ENCODE results near the gene PLCB1.

The PLCB1 gene

GRCh38 chr20:8424010-8424409 lies 291.9 kb downstream of the PLCB1 start:
- Histone ChIP-seq H4K8ac (ENCODE audit: low read depth, low read length) (no peak overlapping the region), H4K91ac (ENCODE audit: low read depth, low read length) (no peak overlapping the region), H2AFZ (ENCODE audit: insufficient read depth, low read length, poor library complexity) (no peak overlapping the region), H3K27me3 (ENCODE audit: insufficient read depth, low read length) (no peaks in the 10 kb centered on the region), H2AK5ac (ENCODE audit: low read length) (no peak overlapping the region), H3K18ac (ENCODE audit: low read length) (no peak overlapping the region), H3K4ac (ENCODE audit: low read depth, low read length) (no peak overlapping the region), H3K27ac (ENCODE audit: low read depth, low read length) (no peak overlapping the region), H2BK5ac (ENCODE audit: low read depth, low read length, poor library complexity) (no peak overlapping the region), H3K4me1 (ENCODE audit: control insufficient read depth in 1 of 2, insufficient read depth in 2 of 2, low read length in 2 of 2) (no peaks in the 10 kb centered on the region), H2BK12ac (ENCODE audit: low read length) (no peak overlapping the region), H3K23ac (ENCODE audit: low read length) (no peak overlapping the region), H3K14ac (ENCODE audit: low read length) (no peak overlapping the region), H3K79me2 (ENCODE audit: control insufficient read depth, insufficient read depth, low read length, poor library complexity) (no peaks in the 10 kb centered on the region), H3K4me3 (ENCODE audit: low read depth, low read length) (no peak overlapping the region), H3K4me2 (ENCODE audit: low read length) (no peak overlapping the region), H3K9me3 (ENCODE audit: insufficient read depth, low read depth, low read length) (no peaks in the 10 kb centered on the region), H3K36me3 (ENCODE audit: control insufficient read depth in 1 of 2, insufficient read depth in 2 of 2, low read length in 2 of 2) (no peaks in the 10 kb centered on the region), H4K12ac (ENCODE audit: low read depth, low read length) (no peak overlapping the region), H3K9ac (ENCODE audit: low read length) (no peak overlapping the region), H2BK120ac (ENCODE audit: insufficient read depth, low read length, poor library complexity) (no peak overlapping the region), H3K79me1 (ENCODE audit: low read length) (no peaks in the 10 kb centered on the region)
- no CpG with 5 or more reads among the region's 2 CpGs for WGBS (ENCODE audit: extremely low coverage, insufficient coverage, insufficient read length)
- no peak for DNase-seq

- no peak overlapping the region for H3K9ac ChIP-seq (ENCODE audit: low read length)
- no peak overlapping the region for H3K18ac ChIP-seq (ENCODE audit: low read length)
- no peak overlapping the region for H2BK5ac ChIP-seq (ENCODE audit: low read depth, low read length, poor library complexity)
- H3K4me1 ChIP-seq (ENCODE audit: control insufficient read depth in 1 of 2, insufficient read depth in 2 of 2, low read length in 2 of 2), result no peaks in the 10 kb centered on the region
- H3K23ac ChIP-seq (ENCODE audit: low read length), result no peak overlapping the region
- H3K27me3 ChIP-seq (ENCODE audit: insufficient read depth, low read length), result no peaks in the 10 kb centered on the region
- H3K9me3 ChIP-seq (ENCODE audit: insufficient read depth, low read depth, low read length), result no peaks in the 10 kb centered on the region
- H4K8ac ChIP-seq (ENCODE audit: low read depth, low read length), result no peak overlapping the region
- no peak overlapping the region for H3K14ac ChIP-seq (ENCODE audit: low read length)
- no peak overlapping the region for H3K27ac ChIP-seq (ENCODE audit: low read depth, low read length)
- no peak overlapping the region for H3K4me2 ChIP-seq (ENCODE audit: low read length)
- no peak overlapping the region for H2AK5ac ChIP-seq (ENCODE audit: low read length)
- no peak overlapping the region for H3K4me3 ChIP-seq (ENCODE audit: low read depth, low read length)
- no peaks in the 10 kb centered on the region for H3K79me1 ChIP-seq (ENCODE audit: low read length)
- H4K91ac ChIP-seq (ENCODE audit: low read depth, low read length), result no peak overlapping the region
- no peak overlapping the region for H2BK12ac ChIP-seq (ENCODE audit: low read length)
- H3K79me2 ChIP-seq (ENCODE audit: control insufficient read depth, insufficient read depth, low read length, poor library complexity), result no peaks in the 10 kb centered on the region
- WGBS (ENCODE audit: extremely low coverage, insufficient coverage, insufficient read length), result no CpG with 5 or more reads among the region's 4 CpGs
- no peak overlapping the region for H3K4ac ChIP-seq (ENCODE audit: low read depth, low read length)
- no peaks in the 10 kb centered on the region for H3K36me3 ChIP-seq (ENCODE audit: control insufficient read depth in 1 of 2, insufficient read depth in 2 of 2, low read length in 2 of 2)
- H2AFZ ChIP-seq (ENCODE audit: insufficient read depth, low read length, poor library complexity), result no peak overlapping the region
- no peak for DNase-seq
- H2BK120ac ChIP-seq (ENCODE audit: insufficient read depth, low read length, poor library complexity), result no peak overlapping the region
- no peak overlapping the region for H4K12ac ChIP-seq (ENCODE audit: low read depth, low read length)
Measured at GRCh38 chr20:8425016-8425415, 292.9 kb downstream of the PLCB1 start.

GRCh38 chr20:8425802-8426201 lies 293.7 kb downstream of the PLCB1 start:
- no peak overlapping the region for H4K91ac ChIP-seq (ENCODE audit: low read depth, low read length)
- H3K4ac ChIP-seq (ENCODE audit: low read depth, low read length), result no peak overlapping the region
- WGBS (ENCODE audit: extremely low coverage, insufficient coverage, insufficient read length), result no CpG with 5 or more reads among the region's 4 CpGs
- H3K79me2 ChIP-seq (ENCODE audit: control insufficient read depth, insufficient read depth, low read length, poor library complexity), result no peaks in the 10 kb centered on the region
- H4K8ac ChIP-seq (ENCODE audit: low read depth, low read length), result no peak overlapping the region
- H3K23ac ChIP-seq (ENCODE audit: low read length), result no peak overlapping the region
- no peaks in the 10 kb centered on the region for H3K4me1 ChIP-seq (ENCODE audit: control insufficient read depth in 1 of 2, insufficient read depth in 2 of 2, low read length in 2 of 2)
- no peak overlapping the region for H3K18ac ChIP-seq (ENCODE audit: low read length)
- H3K4me2 ChIP-seq (ENCODE audit: low read length), result no peak overlapping the region
- no peak for DNase-seq
- H3K36me3 ChIP-seq (ENCODE audit: control insufficient read depth in 1 of 2, insufficient read depth in 2 of 2, low read length in 2 of 2), result no peaks in the 10 kb centered on the region
- H3K14ac ChIP-seq (ENCODE audit: low read length), result no peak overlapping the region
- H3K4me3 ChIP-seq (ENCODE audit: low read depth, low read length), result no peak overlapping the region
- no peaks in the 10 kb centered on the region for H3K27me3 ChIP-seq (ENCODE audit: insufficient read depth, low read length)
- no peak overlapping the region for H2AFZ ChIP-seq (ENCODE audit: insufficient read depth, low read length, poor library complexity)
- H3K9me3 ChIP-seq (ENCODE audit: insufficient read depth, low read depth, low read length), result no peaks in the 10 kb centered on the region
- no peak overlapping the region for H2BK12ac ChIP-seq (ENCODE audit: low read length)
- no peak overlapping the region for H3K27ac ChIP-seq (ENCODE audit: low read depth, low read length)
- H2AK5ac ChIP-seq (ENCODE audit: low read length), result no peak overlapping the region
- H2BK5ac ChIP-seq (ENCODE audit: low read depth, low read length, poor library complexity), result no peak overlapping the region
- H2BK120ac ChIP-seq (ENCODE audit: insufficient read depth, low read length, poor library complexity), result no peak overlapping the region
- H4K12ac ChIP-seq (ENCODE audit: low read depth, low read length), result no peak overlapping the region
- H3K79me1 ChIP-seq (ENCODE audit: low read length), result no peaks in the 10 kb centered on the region
- no peak overlapping the region for H3K9ac ChIP-seq (ENCODE audit: low read length)

GRCh38 chr20:8427419-8428040 lies 295.5 kb downstream of the PLCB1 start:
- Histone ChIP-seq H3K79me1 (ENCODE audit: low read length) (no peaks in the 10 kb centered on the region), H3K4me2 (ENCODE audit: low read length) (no peak overlapping the region), H3K18ac (ENCODE audit: low read length) (no peak overlapping the region), H3K4me3 (ENCODE audit: low read depth, low read length) (no peak overlapping the region), H3K27ac (ENCODE audit: low read depth, low read length) (no peak overlapping the region), H3K36me3 (ENCODE audit: control insufficient read depth in 1 of 2, insufficient read depth in 2 of 2, low read length in 2 of 2) (no peaks in the 10 kb centered on the region), H2BK12ac (ENCODE audit: low read length) (no peak overlapping the region), H3K79me2 (ENCODE audit: control insufficient read depth, insufficient read depth, low read length, poor library complexity) (no peaks in the 10 kb centered on the region), H2BK120ac (ENCODE audit: insufficient read depth, low read length, poor library complexity) (no peak overlapping the region), H3K9ac (ENCODE audit: low read length) (no peak overlapping the region), H4K91ac (ENCODE audit: low read depth, low read length) (no peak overlapping the region), H4K12ac (ENCODE audit: low read depth, low read length) (no peak overlapping the region), H2BK5ac (ENCODE audit: low read depth, low read length, poor library complexity) (no peak overlapping the region), H3K14ac (ENCODE audit: low read length) (no peak overlapping the region), H3K9me3 (ENCODE audit: insufficient read depth, low read depth, low read length) (no peaks in the 10 kb centered on the region), H3K4ac (ENCODE audit: low read depth, low read length) (no peak overlapping the region), H2AK5ac (ENCODE audit: low read length) (no peak overlapping the region), H2AFZ (ENCODE audit: insufficient read depth, low read length, poor library complexity) (no peak overlapping the region), H4K8ac (ENCODE audit: low read depth, low read length) (no peak overlapping the region), H3K4me1 (ENCODE audit: control insufficient read depth in 1 of 2, insufficient read depth in 2 of 2, low read length in 2 of 2) (no peaks in the 10 kb centered on the region), H3K23ac (ENCODE audit: low read length) (no peak overlapping the region), H3K27me3 (ENCODE audit: insufficient read depth, low read length) (no peaks in the 10 kb centered on the region)
- no peak for DNase-seq
- no CpG with 5 or more reads among the region's 2 CpGs for WGBS (ENCODE audit: extremely low coverage, insufficient coverage, insufficient read length)

All from trophoblast cell (in vitro differentiated cells and primary cell).